ENCODE measurements around the gene ATPAF2. TPM values are rescaled to one million over a fixed set of nuclear protein-coding genes. Genes with fewer than 3 reads are reported as not detected.

ATPAF2 gene
- total RNA-seq, 1 donor from 2014 or later, result 21.8 TPM

GRCh38 chr17:18066866-18067265 is 27.9 kb upstream of the ATPAF2 start:
- peaks cover 12% of the 10 kb centered on the region for H3K4me1 Mint-ChIP-seq (ENCODE audit: unreplicated experiment)
- H3K4me3 Mint-ChIP-seq (ENCODE audit: unreplicated experiment), result no peak overlapping the region
- H3K27ac Mint-ChIP-seq (ENCODE audit: unreplicated experiment), result no peak overlapping the region
- no peak for TF ChIP-seq CTCF (IDR thresholded peaks at IDR 0.05)
- H3K36me3 Mint-ChIP-seq (ENCODE audit: unreplicated experiment), result peaks cover 26% of the 10 kb centered on the region
- no peak for DNase-seq (ENCODE audit: extremely low spot score, unreplicated experiment)
- H3K27me3 Mint-ChIP-seq (ENCODE audit: unreplicated experiment), result no peaks in the 10 kb centered on the region
- H3K9me3 Mint-ChIP-seq (ENCODE audit: unreplicated experiment), result no peaks in the 10 kb centered on the region

- DNase-seq (ENCODE audit: extremely low spot score, unreplicated experiment), result no peak
- Mint-ChIP-seq H3K4me1 (ENCODE audit: unreplicated experiment) (peaks cover 5% of the 10 kb centered on the region), H3K9me3 (ENCODE audit: unreplicated experiment) (no peaks in the 10 kb centered on the region)
These were observed 26.6 kb upstream of the ATPAF2 start for GRCh38 chr17:18065546-18065945.

GRCh38 chr17:18064053-18064452 is 25.1 kb upstream of the ATPAF2 start:
- H3K36me3 Mint-ChIP-seq (ENCODE audit: unreplicated experiment), result peaks cover 34% of the 10 kb centered on the region
- no peaks in the 10 kb centered on the region for H3K27me3 Mint-ChIP-seq (ENCODE audit: unreplicated experiment)
- no peak overlapping the region for H3K27ac Mint-ChIP-seq (ENCODE audit: unreplicated experiment)
- no peak for TF ChIP-seq CTCF (IDR thresholded peaks at IDR 0.05)
- H3K4me3 Mint-ChIP-seq (ENCODE audit: unreplicated experiment), result no peak overlapping the region
- H3K4me1 Mint-ChIP-seq (ENCODE audit: unreplicated experiment), result no peaks in the 10 kb centered on the region
- no peak for DNase-seq (ENCODE audit: extremely low spot score, unreplicated experiment)
- no peaks in the 10 kb centered on the region for H3K9me3 Mint-ChIP-seq (ENCODE audit: unreplicated experiment)

More at GRCh38 chr17:18065546-18065945, 26.6 kb upstream of the ATPAF2 start:
- Mint-ChIP-seq H3K27ac (ENCODE audit: unreplicated experiment) (no peak overlapping the region), H3K27me3 (ENCODE audit: unreplicated experiment) (no peaks in the 10 kb centered on the region), H3K4me3 (ENCODE audit: unreplicated experiment) (no peak overlapping the region), H3K36me3 (ENCODE audit: unreplicated experiment) (peaks cover 28% of the 10 kb centered on the region)
- no peak for TF ChIP-seq CTCF (IDR thresholded peaks at IDR 0.05)

GRCh38 chr17:18059283-18059682 is 20.3 kb upstream of the ATPAF2 start:
- Mint-ChIP-seq H3K36me3 (ENCODE audit: unreplicated experiment) (peaks cover 47% of the 10 kb centered on the region), H3K4me3 (ENCODE audit: unreplicated experiment) (no peak overlapping the region), H3K27me3 (ENCODE audit: unreplicated experiment) (no peaks in the 10 kb centered on the region), H3K4me1 (ENCODE audit: unreplicated experiment) (no peaks in the 10 kb centered on the region), H3K9me3 (ENCODE audit: unreplicated experiment) (no peaks in the 10 kb centered on the region), H3K27ac (ENCODE audit: unreplicated experiment) (no peak overlapping the region)
- TF ChIP-seq CTCF (IDR thresholded peaks at IDR 0.05), result no peak
- DNase-seq (ENCODE audit: extremely low spot score, unreplicated experiment), result no peak

- Mint-ChIP-seq H3K36me3 (ENCODE audit: unreplicated experiment) (peaks cover 43% of the 10 kb centered on the region), H3K27ac (ENCODE audit: unreplicated experiment) (no peak overlapping the region), H3K9me3 (ENCODE audit: unreplicated experiment) (no peaks in the 10 kb centered on the region), H3K27me3 (ENCODE audit: unreplicated experiment) (no peaks in the 10 kb centered on the region), H3K4me3 (ENCODE audit: unreplicated experiment) (no peak overlapping the region), H3K4me1 (ENCODE audit: unreplicated experiment) (no peaks in the 10 kb centered on the region)
- no peak for DNase-seq (ENCODE audit: extremely low spot score, unreplicated experiment)
- no peak for TF ChIP-seq CTCF (IDR thresholded peaks at IDR 0.05)
These were observed 17.2 kb upstream of the ATPAF2 start for GRCh38 chr17:18056214-18056613.

Data from osteocyte (in vitro differentiated cells).